GM12873 (cell line): Measurements from ENCODE around the gene CCDC154.

Experiments used
- CTCF ChIP-seq: IDR thresholded peaks from 2 replicates; pipeline ENCODE4 v1.5.1; 2012; ENCODE audit warnings: low read depth, mild to moderate bottlenecking, moderate library complexity, low read length, control low read depth; ENCODE audit not compliant: insufficient read depth; ENCODE audit errors: missing control alignments

Gene CCDC154

GRCh38 chr16:1464196-1464893 is 20.0 kb upstream of the CCDC154 start:
- no peak for TF ChIP-seq CTCF

- TF ChIP-seq CTCF: no peak
Observed at GRCh38 chr16:1461146-1461545, 16.8 kb upstream of the CCDC154 start.

- no peak for TF ChIP-seq CTCF
Observed at GRCh38 chr16:1460602-1461138, 16.3 kb upstream of the CCDC154 start.

GRCh38 chr16:1459967-1460366 is 15.6 kb upstream of the CCDC154 start:
- no peak for TF ChIP-seq CTCF

GRCh38 chr16:1458977-1459341 is 14.6 kb upstream of the CCDC154 start:
- no peak for TF ChIP-seq CTCF

GRCh38 chr16:1458336-1458976 is 14.1 kb upstream of the CCDC154 start:
- no peak for TF ChIP-seq CTCF

GRCh38 chr16:1457489-1458245 is 13.3 kb upstream of the CCDC154 start:
- no peak for TF ChIP-seq CTCF
